Omental fat pad (tissue), 4 donors: Measurements from ENCODE around the gene ATG4A. TPM values are rescaled to one million over a fixed set of nuclear protein-coding genes. Genes with fewer than 3 reads are reported as not detected.

Experiments
- ATAC-seq: fragments of 150-250 bp; one replicate; pipeline ENCODE4 v1.9.1; 2016; ENCODE audit warnings: mild to moderate bottlenecking, moderate library complexity; ENCODE audit not compliant: low FRiP score
- DNase-seq: peaks from one replicate; pipeline ENCODE4 v3.0.0-alpha.2; 2019; ENCODE audit warnings: low spot score
- CTCF ChIP-seq, 3 donors: fragments of 450-650 bp; IDR thresholded peaks; one replicate each; pipeline ENCODE4 v1.5.1; 2016 to 2017; ENCODE audit warnings: antibody characterized with exemption in 3 of 3, mild to moderate bottlenecking in 3 of 3, moderate library complexity in 2 of 3
- total RNA-seq, 4 donors: library from RNA; depleted of rRNA; stranded (reverse); fragments of >200 nt; gene quantifications; one replicate each; pipeline ENCODE4 v1.1.0, GENCODE V29; 2016

Gene ATG4A
- total RNA-seq, 4 donors from 2014 or later = 8.8 to 15.4 (median 10.8) TPM

GRCh38 chrX:108117988-108118387, 26.4 kb downstream of the ATG4A start:
- no peak for ATAC-seq
- no peak for DNase-seq

GRCh38 chrX:108121291-108121690, 29.7 kb downstream of the ATG4A start:
- TF ChIP-seq CTCF (IDR thresholded peaks at IDR 0.05) = no peak
- no peak for ATAC-seq
- DNase-seq = no peak

More at GRCh38 chrX:108117988-108118387, 26.4 kb downstream of the ATG4A start:
- TF ChIP-seq CTCF (IDR thresholded peaks at IDR 0.05) = no peak

GRCh38 chrX:108122748-108123147, 31.2 kb downstream of the ATG4A start:
- ATAC-seq = no peak

DNA sequence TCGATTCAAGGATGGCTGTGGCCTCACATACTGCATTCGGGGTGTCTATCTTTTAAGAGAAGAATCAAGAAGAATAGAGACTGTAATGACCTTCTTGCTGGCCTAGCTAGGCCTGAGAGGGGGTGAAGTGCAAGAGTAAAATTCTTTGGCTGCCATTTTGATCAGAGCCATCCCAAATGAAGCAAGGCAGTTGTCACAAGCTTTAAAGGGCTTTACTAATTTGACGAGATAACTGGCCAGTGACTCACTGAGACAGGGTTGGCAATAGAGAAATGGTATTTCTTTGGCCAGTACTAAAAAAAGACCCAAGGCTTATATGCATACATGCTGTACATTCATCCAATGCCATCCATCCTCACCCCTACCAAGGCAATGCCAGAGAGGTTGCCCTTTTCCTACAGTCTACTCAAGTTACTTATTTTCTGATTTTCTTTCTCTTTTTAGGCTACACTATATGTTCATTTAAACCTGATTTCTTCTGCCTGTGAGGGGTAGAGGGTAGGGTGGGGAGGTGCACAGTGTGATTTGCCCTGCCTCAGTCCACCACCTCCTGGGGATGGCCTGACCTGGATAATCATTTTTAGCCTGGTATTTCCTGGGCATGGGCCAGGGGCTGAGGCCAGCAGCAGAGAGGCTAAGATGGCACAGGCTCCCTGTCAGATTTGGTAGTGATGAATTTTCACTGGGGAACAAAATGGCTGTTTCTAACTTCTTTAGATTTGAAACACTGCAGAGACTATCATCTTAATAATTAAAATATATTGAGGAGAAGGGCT, 32.2 kb downstream of the ATG4A start:
- ATAC-seq = no peak
- no peak for DNase-seq
- TF ChIP-seq CTCF (IDR thresholded peaks at IDR 0.05) = no peak

More at GRCh38 chrX:108122748-108123147, 31.2 kb downstream of the ATG4A start:
- no peak for DNase-seq
- TF ChIP-seq CTCF (IDR thresholded peaks at IDR 0.05) = no peak

- ATAC-seq (no peak), DNase-seq (no peak)
- no peak for TF ChIP-seq CTCF (IDR thresholded peaks at IDR 0.05)
These were observed 35.1 kb downstream of the ATG4A start for GRCh38 chrX:108126661-108127060.

DNA sequence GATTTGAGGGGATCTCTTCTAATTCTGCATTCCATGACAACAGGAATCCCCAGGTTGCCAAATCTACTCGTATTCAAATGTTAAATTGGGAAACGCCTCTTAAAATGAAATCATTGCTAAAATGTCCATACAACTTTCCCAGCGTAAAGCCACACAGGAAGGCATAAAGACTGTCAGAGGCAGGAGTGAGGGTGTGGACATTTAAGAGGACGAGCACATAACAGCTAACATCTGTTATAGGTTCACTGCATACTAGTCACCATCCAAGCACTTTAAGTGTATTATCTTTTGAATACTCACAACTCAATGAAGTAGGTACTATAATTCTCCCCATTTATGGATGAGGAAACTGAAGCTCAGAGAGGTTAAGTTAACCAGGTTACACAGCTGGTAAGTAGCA, 35.6 kb downstream of the ATG4A start:
- TF ChIP-seq CTCF (IDR thresholded peaks at IDR 0.05) = no peak
- DNase-seq (no peak), ATAC-seq (no peak)

DNA sequence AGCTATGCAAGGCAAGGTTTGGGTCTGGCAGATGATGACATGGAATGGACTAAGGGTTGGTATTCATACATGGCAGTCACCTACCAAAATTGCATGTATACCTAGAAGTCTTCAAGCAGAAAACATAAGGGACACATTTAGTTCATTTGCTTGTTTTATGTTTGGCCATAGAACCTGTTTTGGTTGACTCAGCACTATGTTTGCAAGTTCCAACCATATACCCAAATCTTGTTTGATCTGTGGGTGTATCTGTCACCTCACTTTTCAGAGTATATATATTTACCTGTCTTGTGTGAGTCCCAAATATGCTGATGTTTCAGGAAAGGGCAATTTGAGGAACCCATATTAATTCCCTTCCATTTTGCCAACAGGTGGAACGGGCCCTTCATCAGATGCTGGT, 39.3 kb downstream of the ATG4A start:
- DNase-seq (no peak), ATAC-seq (no peak)
- TF ChIP-seq CTCF (IDR thresholded peaks at IDR 0.05) = no peak
